RWPE2 (cell line): ENCODE results near the gene CUL7.

Experiments used
- ATAC-seq: fragments of 200-7000 bp; cut with Tn5 transposase; 3 replicates; pipeline ENCODE4 v1.9.1; 2021; ENCODE audit warnings: low read depth
- DNase-seq: peaks from one replicate; pipeline ENCODE4 v3.0.0-alpha.2; 2020; ENCODE audit warnings: low spot score
- H3K27ac ChIP-seq: fragments of 450-650 bp; 2 replicates; pipeline ENCODE4 v1.5.1; 2017; ENCODE audit warnings: mild to moderate bottlenecking; ENCODE audit not compliant: poor library complexity, severe bottlenecking
- H3K27me3 ChIP-seq: fragments of 250-450 bp; sonication (Bioruptor Pico); 2 replicates; pipeline ENCODE4 v1.5.1; 2021; ENCODE audit warnings: mild to moderate bottlenecking, moderate library complexity; ENCODE audit not compliant: insufficient read depth, poor library complexity, severe bottlenecking
- H3K36me3 ChIP-seq: fragments of 250-450 bp; sonication (Bioruptor Pico); 2 replicates; pipeline ENCODE4 v1.5.1; 2020; ENCODE audit warnings: low read depth, mild to moderate bottlenecking, moderate library complexity
- H3K4me1 ChIP-seq: fragments of 250-450 bp; sonication (Bioruptor Pico); 2 replicates; pipeline ENCODE4 v1.5.1; 2021; ENCODE audit warnings: mild to moderate bottlenecking, moderate library complexity; ENCODE audit not compliant: insufficient read depth, poor library complexity, severe bottlenecking
- H3K4me3 ChIP-seq: fragments of 250-450 bp; sonication (Bioruptor Pico); 2 replicates; pipeline ENCODE4 v1.5.1; 2021; ENCODE audit warnings: mild to moderate bottlenecking, moderate library complexity; ENCODE audit not compliant: severe bottlenecking
- H3K9me3 ChIP-seq: fragments of 250-450 bp; sonication (Bioruptor Pico); 2 replicates; pipeline ENCODE4 v1.5.1; 2021; ENCODE audit warnings: mild to moderate bottlenecking, moderate library complexity; ENCODE audit not compliant: severe bottlenecking
- TF ChIP-seq, protein P1 (sequence below): fragments of 450-650 bp; IDR thresholded peaks from one replicate; pipeline ENCODE4 v1.5.1; 2017; ENCODE audit warnings: mild to moderate bottlenecking, moderate library complexity; ENCODE audit not compliant: poor library complexity, severe bottlenecking

The CUL7 gene

GRCh38 chr6:43070028-43070632, 16.5 kb upstream of the CUL7 start:
- peak; percentile 59 for ATAC-seq
- Histone ChIP-seq H3K27me3 (no peaks in the 10 kb centered on the region), H3K4me1 (no peaks in the 10 kb centered on the region), H3K9me3 (no peaks in the 10 kb centered on the region), H3K27ac (no peak overlapping the region), H3K4me3 (no peak overlapping the region), H3K36me3 (peaks cover 3% of the 10 kb centered on the region; the same call in 1 of the 2 replicates)
- DNase-seq, result no peak
- TF ChIP-seq, protein P1, sequence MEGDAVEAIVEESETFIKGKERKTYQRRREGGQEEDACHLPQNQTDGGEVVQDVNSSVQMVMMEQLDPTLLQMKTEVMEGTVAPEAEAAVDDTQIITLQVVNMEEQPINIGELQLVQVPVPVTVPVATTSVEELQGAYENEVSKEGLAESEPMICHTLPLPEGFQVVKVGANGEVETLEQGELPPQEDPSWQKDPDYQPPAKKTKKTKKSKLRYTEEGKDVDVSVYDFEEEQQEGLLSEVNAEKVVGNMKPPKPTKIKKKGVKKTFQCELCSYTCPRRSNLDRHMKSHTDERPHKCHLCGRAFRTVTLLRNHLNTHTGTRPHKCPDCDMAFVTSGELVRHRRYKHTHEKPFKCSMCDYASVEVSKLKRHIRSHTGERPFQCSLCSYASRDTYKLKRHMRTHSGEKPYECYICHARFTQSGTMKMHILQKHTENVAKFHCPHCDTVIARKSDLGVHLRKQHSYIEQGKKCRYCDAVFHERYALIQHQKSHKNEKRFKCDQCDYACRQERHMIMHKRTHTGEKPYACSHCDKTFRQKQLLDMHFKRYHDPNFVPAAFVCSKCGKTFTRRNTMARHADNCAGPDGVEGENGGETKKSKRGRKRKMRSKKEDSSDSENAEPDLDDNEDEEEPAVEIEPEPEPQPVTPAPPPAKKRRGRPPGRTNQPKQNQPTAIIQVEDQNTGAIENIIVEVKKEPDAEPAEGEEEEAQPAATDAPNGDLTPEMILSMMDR, result peak; percentile 84

DNA sequence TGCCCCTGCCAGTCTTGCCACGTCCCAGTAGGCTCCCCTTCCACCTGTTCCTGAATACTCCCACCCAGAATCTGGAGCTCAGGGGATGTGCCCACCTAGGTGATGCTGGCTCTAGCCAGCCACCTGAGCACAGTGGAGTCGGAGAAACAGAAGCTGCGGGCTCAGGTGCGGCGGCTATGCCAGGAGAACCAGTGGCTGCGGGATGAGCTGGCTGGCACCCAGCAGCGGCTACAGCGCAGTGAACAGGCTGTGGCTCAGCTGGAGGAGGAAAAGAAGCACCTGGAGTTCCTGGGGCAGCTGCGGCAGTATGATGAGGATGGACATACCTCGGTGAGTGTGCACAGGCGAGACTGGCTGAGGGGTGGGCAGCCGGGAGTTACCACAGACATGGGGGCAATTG, 9.2 kb upstream of the CUL7 start:
- H3K4me3 ChIP-seq, result no peak overlapping the region
- H3K9me3 ChIP-seq, result no peaks in the 10 kb centered on the region
- no peaks in the 10 kb centered on the region for H3K4me1 ChIP-seq
- peaks cover 6% of the 10 kb centered on the region for H3K36me3 ChIP-seq
- TF ChIP-seq, protein P1, result no peak
- H3K27ac ChIP-seq, result no peak overlapping the region
- DNase-seq (no peak), ATAC-seq (no peak)
- no peaks in the 10 kb centered on the region for H3K27me3 ChIP-seq

DNA sequence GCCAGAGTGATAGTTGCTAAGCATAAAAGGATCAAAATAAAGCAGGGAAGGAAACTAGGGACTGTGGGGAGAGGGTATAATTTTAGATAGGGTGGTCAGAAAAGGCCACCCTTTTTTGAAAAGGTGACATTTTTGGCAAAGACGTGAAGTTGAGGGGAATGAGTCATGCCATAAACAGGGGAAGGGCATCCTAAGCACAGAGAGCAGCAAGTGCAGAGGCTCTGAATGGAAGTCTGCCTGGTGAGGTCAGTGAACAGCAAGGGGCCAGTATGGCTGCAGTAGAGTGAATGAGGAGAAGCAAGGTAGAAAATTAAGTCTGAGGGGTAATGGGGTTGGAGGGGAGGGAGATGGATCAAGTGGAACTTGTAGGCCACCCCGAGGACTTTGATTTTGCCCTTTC, 8.2 kb upstream of the CUL7 start:
- H3K4me3 ChIP-seq, result no peak overlapping the region

DNA sequence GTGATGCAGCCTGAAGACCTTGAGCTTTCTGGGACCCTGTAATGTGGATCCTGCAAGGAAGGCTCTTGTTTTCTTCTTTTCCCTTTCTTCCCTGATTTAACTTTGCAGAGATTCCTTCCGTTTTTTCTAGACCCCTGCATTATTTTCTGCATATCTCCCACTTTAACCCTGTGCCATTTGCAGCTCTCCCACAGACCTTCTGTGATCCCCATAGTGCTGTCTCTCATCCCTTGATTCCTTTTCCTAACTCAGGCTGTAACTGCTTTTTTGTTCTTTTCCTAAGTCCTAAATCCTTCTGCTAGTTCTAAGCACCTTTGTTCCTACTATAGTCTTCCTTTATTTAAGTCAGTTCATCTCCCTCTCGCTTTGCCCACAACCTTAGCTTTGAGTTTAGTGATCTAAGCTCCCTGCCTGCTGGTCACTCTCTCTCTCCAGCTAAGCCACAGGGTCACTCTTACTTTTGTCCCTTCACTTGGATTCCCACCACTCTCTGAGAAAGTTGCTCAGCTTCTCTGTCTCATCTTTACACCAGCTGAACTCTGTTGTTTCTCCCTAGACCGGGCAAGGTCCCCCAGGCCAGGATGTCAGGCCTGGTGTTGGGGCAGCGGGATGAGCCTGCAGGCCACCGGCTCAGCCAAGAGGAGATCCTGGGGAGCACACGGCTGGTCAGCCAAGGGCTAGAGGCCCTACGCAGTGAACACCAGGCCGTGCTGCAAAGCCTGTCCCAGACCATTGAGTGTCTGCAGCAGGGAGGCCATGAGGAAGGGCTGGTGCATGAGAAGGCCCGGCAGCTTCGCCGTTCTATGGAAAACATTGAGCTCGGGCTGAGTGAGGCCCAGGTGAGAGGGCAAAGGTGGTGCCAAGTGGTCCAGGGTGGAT, 7.3 kb upstream of the CUL7 start:
- no peaks in the 10 kb centered on the region for H3K27me3 ChIP-seq
- no peak overlapping the region for H3K4me3 ChIP-seq
- H3K9me3 ChIP-seq, result no peaks in the 10 kb centered on the region
- ATAC-seq, result no peak
- no peak for DNase-seq
- TF ChIP-seq, protein P1, result no peak
- peaks cover 19% of the 10 kb centered on the region for H3K36me3 ChIP-seq
- peak overlapping the region; percentile 60 for H3K27ac ChIP-seq
- no peaks in the 10 kb centered on the region for H3K4me1 ChIP-seq

More for the DNA sequence above, 8.2 kb upstream of the CUL7 start:
- no peaks in the 10 kb centered on the region for H3K4me1 ChIP-seq
- no peak overlapping the region for H3K27ac ChIP-seq
- ATAC-seq (no peak), DNase-seq (no peak)
- H3K27me3 ChIP-seq, result no peaks in the 10 kb centered on the region
- TF ChIP-seq, protein P1, result no peak
- H3K9me3 ChIP-seq, result no peaks in the 10 kb centered on the region
- H3K36me3 ChIP-seq, result peaks cover 11% of the 10 kb centered on the region
